ENCODE results near the gene OR51V1. TPM values are rescaled to one million over a fixed set of nuclear protein-coding genes. Genes with fewer than 3 reads are reported as not detected.
A peak's percentile ranks its signal among the peaks of the same experiment; 100 is the strongest.

Gene OR51V1
- total and polyA plus RNA-seq, 2 of the 4 experiments (the other 2 are of a cell fraction), result not detected

DNA sequence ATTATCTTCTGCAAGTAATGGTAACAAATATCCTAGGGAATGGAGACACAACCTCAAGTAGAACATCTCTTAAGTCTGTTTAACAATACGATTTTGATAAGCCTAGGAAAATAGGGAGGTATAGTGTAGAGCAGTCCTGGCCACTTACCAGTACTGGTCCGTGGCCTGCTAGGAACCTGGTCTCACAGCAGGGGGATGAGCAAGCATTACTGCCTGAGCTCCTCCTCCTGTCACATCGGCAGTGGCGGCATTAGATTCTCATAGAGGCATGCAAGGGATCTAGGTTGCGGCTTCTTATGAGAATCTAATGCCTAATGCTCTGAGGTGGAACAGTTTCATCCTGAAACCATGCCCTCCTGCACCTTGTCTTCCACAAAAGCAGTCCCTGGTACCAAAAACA, 4.4 kb downstream of the OR51V1 start:
- no peak overlapping the region for H2BK15ac ChIP-seq (ENCODE audit: low read depth, low read length)
- H4K91ac ChIP-seq (ENCODE audit: insufficient read depth, low read depth, low read length), result no peak overlapping the region
- H3K9me1 ChIP-seq (ENCODE audit: insufficient read depth, low read length), result no peaks in the 10 kb centered on the region
- in situ Hi-C loops (cut with MboI; ENCODE audit: low sequenced_read_pairs) (no loop called here), intact Hi-C loops (cut with micrococcal nuclease) (no loop called here), dilution Hi-C loops (cut with HindIII; ENCODE audit: low sequenced_read_pairs, unreplicated experiment) (no loop called here)
- no peak overlapping the region for H3K9ac ChIP-seq (ENCODE audit: low read depth, low read length)
- no peak overlapping the region for H3K18ac ChIP-seq (ENCODE audit: low read depth, low read length)
- WGBS, 2 experiments (ENCODE audit: extremely low coverage in 2 of 2, insufficient read length in 1 of 2), result 68% methylated on average over 3 of the region's 5 CpGs; no CpG with 5 or more reads in 1 of the 2 experiments
- no peak overlapping the region for H2AK9ac ChIP-seq (replicated peaks; ENCODE audit: low read depth, low read length, poor library complexity)
- H2AFZ ChIP-seq (replicated peaks; ENCODE audit: low read length, poor library complexity), result no peak overlapping the region
- no peak overlapping the region for H2BK5ac ChIP-seq (ENCODE audit: low read depth, low read length, poor library complexity, severe bottlenecking)
- POLR2A ChIA-PET (ENCODE audit: unreplicated experiment), result no interaction called here
- no peak overlapping the region for H4K5ac ChIP-seq (ENCODE audit: low read depth, low read length)
- H3K4me2 ChIP-seq (ENCODE audit: low read depth, low read length), result no peak overlapping the region
- H3K4me1 ChIP-seq (ENCODE audit: control insufficient read depth, insufficient read depth, low read length), result no peaks in the 10 kb centered on the region; the same call in 1 of the 2 replicates
- TF ChIP-seq RCOR1 (IDR thresholded peaks at IDR 0.05; ENCODE audit: insufficient replicate concordance, low read length), result no peak
- TF ChIP-seq CEBPB (IDR thresholded peaks at IDR 0.05; ENCODE audit: low read depth, low read length), result no peak
- no peak for TF ChIP-seq USF2 (IDR thresholded peaks at IDR 0.05; ENCODE audit: low read depth, low read length)
- no peak for TF ChIP-seq NFE2L2 (IDR thresholded peaks at IDR 0.05; ENCODE audit: low read depth, low read length)
- no peak for TF ChIP-seq RAD21 (IDR thresholded peaks at IDR 0.05; ENCODE audit: low read length)
- TF ChIP-seq MAZ (IDR thresholded peaks at IDR 0.05; ENCODE audit: borderline replicate concordance, low read depth, low read length), result no peak
- TF ChIP-seq MXI1 (IDR thresholded peaks at IDR 0.05; ENCODE audit: borderline replicate concordance, low read depth, low read length), result no peak
- TF ChIP-seq MAFK (IDR thresholded peaks at IDR 0.05; ENCODE audit: low read depth, low read length), result no peak
- TF ChIP-seq, protein P1, sequence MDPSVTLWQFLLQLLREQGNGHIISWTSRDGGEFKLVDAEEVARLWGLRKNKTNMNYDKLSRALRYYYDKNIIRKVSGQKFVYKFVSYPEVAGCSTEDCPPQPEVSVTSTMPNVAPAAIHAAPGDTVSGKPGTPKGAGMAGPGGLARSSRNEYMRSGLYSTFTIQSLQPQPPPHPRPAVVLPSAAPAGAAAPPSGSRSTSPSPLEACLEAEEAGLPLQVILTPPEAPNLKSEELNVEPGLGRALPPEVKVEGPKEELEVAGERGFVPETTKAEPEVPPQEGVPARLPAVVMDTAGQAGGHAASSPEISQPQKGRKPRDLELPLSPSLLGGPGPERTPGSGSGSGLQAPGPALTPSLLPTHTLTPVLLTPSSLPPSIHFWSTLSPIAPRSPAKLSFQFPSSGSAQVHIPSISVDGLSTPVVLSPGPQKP (IDR thresholded peaks at IDR 0.05; ENCODE audit: borderline replicate concordance, low read depth, low read length), result no peak
- TF ChIP-seq SMC3 (IDR thresholded peaks at IDR 0.05; ENCODE audit: low read depth, low read length), result no peak
- TF ChIP-seq, protein P2, sequence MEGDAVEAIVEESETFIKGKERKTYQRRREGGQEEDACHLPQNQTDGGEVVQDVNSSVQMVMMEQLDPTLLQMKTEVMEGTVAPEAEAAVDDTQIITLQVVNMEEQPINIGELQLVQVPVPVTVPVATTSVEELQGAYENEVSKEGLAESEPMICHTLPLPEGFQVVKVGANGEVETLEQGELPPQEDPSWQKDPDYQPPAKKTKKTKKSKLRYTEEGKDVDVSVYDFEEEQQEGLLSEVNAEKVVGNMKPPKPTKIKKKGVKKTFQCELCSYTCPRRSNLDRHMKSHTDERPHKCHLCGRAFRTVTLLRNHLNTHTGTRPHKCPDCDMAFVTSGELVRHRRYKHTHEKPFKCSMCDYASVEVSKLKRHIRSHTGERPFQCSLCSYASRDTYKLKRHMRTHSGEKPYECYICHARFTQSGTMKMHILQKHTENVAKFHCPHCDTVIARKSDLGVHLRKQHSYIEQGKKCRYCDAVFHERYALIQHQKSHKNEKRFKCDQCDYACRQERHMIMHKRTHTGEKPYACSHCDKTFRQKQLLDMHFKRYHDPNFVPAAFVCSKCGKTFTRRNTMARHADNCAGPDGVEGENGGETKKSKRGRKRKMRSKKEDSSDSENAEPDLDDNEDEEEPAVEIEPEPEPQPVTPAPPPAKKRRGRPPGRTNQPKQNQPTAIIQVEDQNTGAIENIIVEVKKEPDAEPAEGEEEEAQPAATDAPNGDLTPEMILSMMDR (conservative IDR thresholded peaks at IDR 0.05; ENCODE audit: low read depth, low read length), result no peak
- TF ChIP-seq CHD1 (IDR thresholded peaks at IDR 0.05; ENCODE audit: low read depth, low read length), result no peak
- no peak for TF ChIP-seq RFX5 (IDR thresholded peaks at IDR 0.05; ENCODE audit: low read depth, low read length)
- TF ChIP-seq BHLHE40 (IDR thresholded peaks at IDR 0.05; ENCODE audit: low read depth, low read length), result no peak
- no peak for TF ChIP-seq FOS (IDR thresholded peaks at IDR 0.05; ENCODE audit: low read depth, low read length)
- H3K27ac ChIP-seq (ENCODE audit: insufficient read depth, low read length), result no peak overlapping the region
- H3K79me1 ChIP-seq (ENCODE audit: low read depth in 1 of 2, low read length in 2 of 2), result no peaks in the 10 kb centered on the region
- no peak overlapping the region for H3K4ac ChIP-seq (ENCODE audit: low read depth, low read length)
- CTCF ChIA-PET, result no interaction called here
- H3K36me3 ChIP-seq (ENCODE audit: control insufficient read depth, insufficient read depth, low read length), result no peaks in the 10 kb centered on the region
- ATAC-seq (ENCODE audit: low read depth), result no peak
- peak overlapping the region in 1 of 2 experiments; percentile 53; a peak in 1 of 4 replicates for H4K8ac ChIP-seq (ENCODE audit: low read depth in 2 of 2, low read length in 2 of 2)
- no peak for DNase-seq
- H3K14ac ChIP-seq (replicated peaks; ENCODE audit: low read depth, low read length), result no peak overlapping the region
- no peak overlapping the region for H2BK20ac ChIP-seq (ENCODE audit: low read depth, low read length)
- no peak overlapping the region for H2AK5ac ChIP-seq (ENCODE audit: low read depth, low read length)
- no peaks in the 10 kb centered on the region for H3K9me3 ChIP-seq (ENCODE audit: control insufficient read depth, insufficient read depth, low read length)
- no peaks in the 10 kb centered on the region for H3K27me3 ChIP-seq (ENCODE audit: control insufficient read depth, insufficient read depth, low read length)
- no peaks in the 10 kb centered on the region for H4K20me1 ChIP-seq (ENCODE audit: insufficient read depth, low read length)
- BruUV-seq (replicated peaks), result no TSS peak
- no peak overlapping the region for H3K4me3 ChIP-seq (ENCODE audit: insufficient read depth, low read depth, low read length)
- H3K56ac ChIP-seq (ENCODE audit: extremely low read depth, insufficient read depth, low read length), result no peak overlapping the region
- no peak overlapping the region for H2BK120ac ChIP-seq (ENCODE audit: low read depth, low read length)
- no peak overlapping the region for H3K23ac ChIP-seq (ENCODE audit: low read depth, low read length)

Measured in IMR-90 (cell line).